Thyroid gland (tissue), 4 donors: ENCODE data around the gene KCNJ12.

Experiments used
- POLR2A ChIP-seq, 2 donors: fragments of 450-650 bp; IDR thresholded peaks; one replicate each; pipeline ENCODE4 v1.6.1; 2017; ENCODE audit warnings: antibody characterized with exemption in 2 of 2, mild to moderate bottlenecking in 2 of 2, moderate library complexity in 1 of 2
- TF ChIP-seq, protein P1 (sequence below), 6 experiments: fragments of 200-600 bp in 3 of 6; fragments of 450-650 bp in 3 of 6; sonication (generic) in 3 of 6; IDR thresholded peaks; one replicate each; pipeline ENCODE4 v1.5.1; 2016 to 2019; ENCODE audit warnings: antibody characterized with exemption in 6 of 6, mild to moderate bottlenecking in 2 of 6, inconsistent platforms in 1 of 6, moderate library complexity in 1 of 6

DNA sequence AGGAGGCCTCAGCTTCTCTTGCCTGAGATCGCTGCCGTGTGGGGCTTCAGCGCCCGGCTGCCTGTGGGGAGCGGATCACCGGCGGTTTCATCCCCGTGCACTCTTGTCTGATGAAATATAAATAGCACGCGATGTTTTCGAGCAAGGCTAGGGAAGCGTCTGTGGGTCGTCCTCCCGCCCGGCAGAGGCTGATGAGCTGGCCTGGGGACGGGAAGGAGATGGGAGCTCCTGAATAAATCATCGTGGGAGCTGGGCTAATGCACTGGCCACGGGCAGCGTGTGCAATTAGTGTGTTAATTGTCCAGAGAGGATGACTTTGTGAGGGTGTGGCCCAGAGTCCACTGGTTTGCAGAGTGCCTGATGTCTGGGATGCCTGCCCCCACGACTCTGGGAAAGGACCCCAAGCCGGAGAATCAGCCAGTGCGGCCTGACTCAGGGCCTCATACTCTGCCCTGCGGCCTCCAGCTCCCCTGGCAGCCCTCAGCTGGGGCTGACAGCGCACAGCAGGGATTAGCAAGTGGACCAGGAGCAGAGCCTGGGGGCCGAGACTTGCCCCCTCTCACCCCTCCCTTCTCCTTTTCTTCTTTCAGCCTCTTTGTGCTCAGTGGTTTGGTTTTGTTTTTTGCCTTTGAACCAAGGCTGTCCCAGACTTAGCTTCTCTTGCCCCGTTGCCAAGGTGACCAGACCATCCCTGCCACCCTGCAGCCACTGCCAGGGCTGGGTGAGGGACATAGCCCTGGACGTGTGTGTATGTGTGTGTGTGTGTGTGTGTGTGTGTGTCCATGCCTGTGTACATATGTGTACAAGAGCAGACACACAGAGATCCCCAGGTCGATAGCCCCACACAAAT, 21.4 kb downstream of the KCNJ12 start:
- TF ChIP-seq, protein P1, sequence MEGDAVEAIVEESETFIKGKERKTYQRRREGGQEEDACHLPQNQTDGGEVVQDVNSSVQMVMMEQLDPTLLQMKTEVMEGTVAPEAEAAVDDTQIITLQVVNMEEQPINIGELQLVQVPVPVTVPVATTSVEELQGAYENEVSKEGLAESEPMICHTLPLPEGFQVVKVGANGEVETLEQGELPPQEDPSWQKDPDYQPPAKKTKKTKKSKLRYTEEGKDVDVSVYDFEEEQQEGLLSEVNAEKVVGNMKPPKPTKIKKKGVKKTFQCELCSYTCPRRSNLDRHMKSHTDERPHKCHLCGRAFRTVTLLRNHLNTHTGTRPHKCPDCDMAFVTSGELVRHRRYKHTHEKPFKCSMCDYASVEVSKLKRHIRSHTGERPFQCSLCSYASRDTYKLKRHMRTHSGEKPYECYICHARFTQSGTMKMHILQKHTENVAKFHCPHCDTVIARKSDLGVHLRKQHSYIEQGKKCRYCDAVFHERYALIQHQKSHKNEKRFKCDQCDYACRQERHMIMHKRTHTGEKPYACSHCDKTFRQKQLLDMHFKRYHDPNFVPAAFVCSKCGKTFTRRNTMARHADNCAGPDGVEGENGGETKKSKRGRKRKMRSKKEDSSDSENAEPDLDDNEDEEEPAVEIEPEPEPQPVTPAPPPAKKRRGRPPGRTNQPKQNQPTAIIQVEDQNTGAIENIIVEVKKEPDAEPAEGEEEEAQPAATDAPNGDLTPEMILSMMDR (IDR thresholded peaks at IDR 0.05), result no peak
- no peak for TF ChIP-seq POLR2A (IDR thresholded peaks at IDR 0.05)
